Mesothelial cell of epicardium (in vitro differentiated cells): ENCODE data around the gene TMEM108. TPM values are rescaled to one million over a fixed set of nuclear protein-coding genes. Genes with fewer than 3 reads are reported as not detected.

Source experiments
- DNase-seq, 2 experiments: peaks; one replicate each; pipeline ENCODE4 v3.0.0; 2021; ENCODE audit warnings: low spot score in 2 of 2; ENCODE audit not compliant: unreplicated experiment in 2 of 2
- H3K27ac Mint-ChIP-seq: 2 replicates; pipeline ENCODE4 v1.8.0; 2021; ENCODE audit warnings: mixed read lengths
- H3K27me3 Mint-ChIP-seq: 2 replicates; pipeline ENCODE4 v1.8.0; 2021; ENCODE audit warnings: low read depth, mixed read lengths
- H3K36me3 Mint-ChIP-seq: 2 replicates; pipeline ENCODE4 v1.8.0; 2021; ENCODE audit warnings: mixed read lengths
- H3K4me1 Mint-ChIP-seq: 2 replicates; pipeline ENCODE4 v1.8.0; 2021; ENCODE audit warnings: mixed read lengths
- H3K4me3 Mint-ChIP-seq: 2 replicates; pipeline ENCODE4 v1.8.0; 2021; ENCODE audit warnings: mild to moderate bottlenecking, moderate library complexity, mixed read lengths
- H3K9me3 Mint-ChIP-seq: 2 replicates; pipeline ENCODE4 v1.8.0; 2021; ENCODE audit warnings: mixed read lengths
- total RNA-seq: library from RNA; stranded (reverse); gene quantifications from 3 replicates; pipeline ENCODE4 v1.2.1, GENCODE V29; 2021
- TF ChIP-seq, protein P1 (sequence below): fragments of 200-600 bp; sonication (generic); IDR thresholded peaks from one replicate; pipeline ENCODE4 v1.5.0; 2021; ENCODE audit warnings: antibody characterized with exemption; ENCODE audit not compliant: unreplicated experiment

Gene TMEM108
- total RNA-seq, 1 donor from 2014 or later = 17.3 TPM

GRCh38 chr3:133361011-133361410 is 322.8 kb downstream of the TMEM108 start:
- Mint-ChIP-seq H3K4me3 (no peak overlapping the region), H3K27ac (no peak overlapping the region), H3K27me3 (peaks cover 11% of the 10 kb centered on the region), H3K4me1 (no peaks in the 10 kb centered on the region), H3K9me3 (peaks cover 14% of the 10 kb centered on the region), H3K36me3 (no peaks in the 10 kb centered on the region)
- TF ChIP-seq, protein P1, sequence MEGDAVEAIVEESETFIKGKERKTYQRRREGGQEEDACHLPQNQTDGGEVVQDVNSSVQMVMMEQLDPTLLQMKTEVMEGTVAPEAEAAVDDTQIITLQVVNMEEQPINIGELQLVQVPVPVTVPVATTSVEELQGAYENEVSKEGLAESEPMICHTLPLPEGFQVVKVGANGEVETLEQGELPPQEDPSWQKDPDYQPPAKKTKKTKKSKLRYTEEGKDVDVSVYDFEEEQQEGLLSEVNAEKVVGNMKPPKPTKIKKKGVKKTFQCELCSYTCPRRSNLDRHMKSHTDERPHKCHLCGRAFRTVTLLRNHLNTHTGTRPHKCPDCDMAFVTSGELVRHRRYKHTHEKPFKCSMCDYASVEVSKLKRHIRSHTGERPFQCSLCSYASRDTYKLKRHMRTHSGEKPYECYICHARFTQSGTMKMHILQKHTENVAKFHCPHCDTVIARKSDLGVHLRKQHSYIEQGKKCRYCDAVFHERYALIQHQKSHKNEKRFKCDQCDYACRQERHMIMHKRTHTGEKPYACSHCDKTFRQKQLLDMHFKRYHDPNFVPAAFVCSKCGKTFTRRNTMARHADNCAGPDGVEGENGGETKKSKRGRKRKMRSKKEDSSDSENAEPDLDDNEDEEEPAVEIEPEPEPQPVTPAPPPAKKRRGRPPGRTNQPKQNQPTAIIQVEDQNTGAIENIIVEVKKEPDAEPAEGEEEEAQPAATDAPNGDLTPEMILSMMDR = no peak
- no peak for DNase-seq

DNA sequence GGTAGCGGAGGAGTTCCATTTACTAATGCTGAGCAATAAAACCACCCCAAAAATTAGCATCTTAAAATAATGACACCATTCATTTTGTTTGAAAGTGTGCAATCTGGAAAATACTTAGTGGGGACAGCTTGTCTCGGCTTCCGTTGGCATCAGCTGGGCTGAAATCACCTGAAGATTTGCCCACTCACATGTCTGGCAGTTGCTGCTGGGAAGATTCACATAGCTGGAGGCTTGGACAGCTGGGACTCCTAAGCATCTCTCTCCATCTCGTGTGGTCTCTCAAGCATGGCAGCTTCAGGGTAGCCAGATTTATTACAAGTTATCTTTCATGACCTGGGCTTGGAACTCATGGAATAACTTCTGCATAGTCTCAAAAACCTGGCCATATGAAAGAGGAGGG is 323.2 kb downstream of the TMEM108 start:
- Mint-ChIP-seq H3K4me3 (no peak overlapping the region), H3K36me3 (no peaks in the 10 kb centered on the region), H3K27ac (no peak overlapping the region), H3K27me3 (peaks cover 11% of the 10 kb centered on the region), H3K9me3 (peaks cover 10% of the 10 kb centered on the region), H3K4me1 (no peaks in the 10 kb centered on the region)
- TF ChIP-seq, protein P1 = no peak
- no peak for DNase-seq

- Mint-ChIP-seq H3K9me3 (no peaks in the 10 kb centered on the region), H3K4me3 (no peak overlapping the region), H3K27me3 (peaks cover 13% of the 10 kb centered on the region), H3K4me1 (no peaks in the 10 kb centered on the region), H3K36me3 (no peaks in the 10 kb centered on the region), H3K27ac (no peak overlapping the region)
- no peak for DNase-seq
- TF ChIP-seq, protein P1 = no peak
Observed at GRCh38 chr3:133362539-133362938, 324.3 kb downstream of the TMEM108 start.

- H3K27me3 Mint-ChIP-seq = peaks cover 6% of the 10 kb centered on the region
- H3K9me3 Mint-ChIP-seq = no peaks in the 10 kb centered on the region
- no peak overlapping the region for H3K27ac Mint-ChIP-seq
- no peaks in the 10 kb centered on the region for H3K4me1 Mint-ChIP-seq
- DNase-seq = no peak
- no peaks in the 10 kb centered on the region for H3K36me3 Mint-ChIP-seq
- TF ChIP-seq, protein P1 = no peak
- no peak overlapping the region for H3K4me3 Mint-ChIP-seq
Observed at GRCh38 chr3:133364704-133365103, 326.5 kb downstream of the TMEM108 start.

DNA sequence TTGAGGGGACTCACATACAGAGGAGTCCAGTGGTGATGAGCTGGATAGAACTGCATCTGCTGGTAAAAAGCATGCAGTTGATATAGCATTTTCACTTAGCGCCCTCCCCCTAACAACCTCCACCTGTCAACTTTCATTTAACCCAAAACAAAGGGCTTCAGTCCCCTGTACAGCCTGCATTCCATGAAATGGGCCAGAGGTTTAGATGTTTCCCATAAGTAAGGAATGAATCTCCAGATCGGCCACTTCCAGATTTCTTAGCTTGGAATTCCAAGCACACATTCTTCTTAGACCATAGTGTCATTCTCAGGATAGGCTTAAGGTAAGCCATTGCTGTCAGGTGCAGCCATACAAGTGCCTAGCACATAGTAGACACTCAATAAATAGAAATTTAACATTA is 328.7 kb downstream of the TMEM108 start:
- Mint-ChIP-seq H3K27ac (no peak overlapping the region), H3K4me3 (no peak overlapping the region), H3K4me1 (no peaks in the 10 kb centered on the region), H3K36me3 (no peaks in the 10 kb centered on the region), H3K27me3 (peaks cover 6% of the 10 kb centered on the region), H3K9me3 (no peaks in the 10 kb centered on the region)
- no peak for DNase-seq
- TF ChIP-seq, protein P1 = no peak

DNA sequence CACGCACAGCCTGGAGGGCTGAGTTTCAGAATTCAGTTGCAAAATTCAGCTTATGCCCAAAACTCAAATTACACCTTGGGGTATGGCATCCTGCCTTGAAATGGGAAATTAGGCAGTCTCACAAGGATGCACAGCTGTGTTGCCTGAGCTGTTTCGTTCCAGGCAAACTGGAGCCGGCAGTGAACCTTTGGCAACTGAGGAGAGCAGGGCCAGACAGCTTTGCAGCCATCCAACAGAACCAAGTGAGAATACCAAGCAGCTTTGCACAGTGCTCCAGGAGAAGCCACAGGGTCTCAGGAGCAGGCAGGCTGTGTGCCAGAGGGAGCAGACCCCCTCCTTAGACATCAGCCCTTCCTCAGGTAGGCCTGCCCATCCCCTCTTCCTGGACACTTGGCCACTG is 329.2 kb downstream of the TMEM108 start:
- Mint-ChIP-seq H3K27me3 (peaks cover 6% of the 10 kb centered on the region), H3K36me3 (no peaks in the 10 kb centered on the region), H3K9me3 (no peaks in the 10 kb centered on the region), H3K4me1 (no peaks in the 10 kb centered on the region), H3K27ac (no peak overlapping the region), H3K4me3 (no peak overlapping the region)
- DNase-seq = no peak
- TF ChIP-seq, protein P1 = no peak
